Adrenal gland (tissue), 12 donors: ENCODE results near the gene CTNNBIP1. TPM values are rescaled to one million over a fixed set of nuclear protein-coding genes. Genes with fewer than 3 reads are reported as not detected.

Experiments
- DNase-seq, 7 donors: peaks; one replicate each; pipeline ENCODE4 v3.0.0-alpha.2; 2019 to 2020
- H3K27ac ChIP-seq, 5 donors: fragments of 200-600 bp; sonication (generic) in 4 of 5; 1 replicate in 3 of 5; 2 replicates in 2 of 5; pipeline versions ENCODE4 v1.5.1 to v1.8.0; 2016 to 2020; ENCODE audit warnings: mild to moderate bottlenecking in 1 of 5
- H3K27me3 ChIP-seq: fragments of 200-600 bp; 2 replicates; pipeline ENCODE4 v1.8.0; 2021
- H3K36me3 ChIP-seq, 2 donors: fragments of 200-600 bp; replicated peaks in 1 of 2; 1 replicate in 1 of 2; 2 replicates in 1 of 2; pipeline versions ENCODE4 v1.5.1 to v1.8.0; 2018 to 2022
- H3K4me1 ChIP-seq, 2 donors: fragments of 200-600 bp; replicated peaks in 1 of 2; 1 replicate in 1 of 2; 2 replicates in 1 of 2; pipeline versions ENCODE4 v1.5.1 to v1.8.0; 2018 to 2021
- H3K4me3 ChIP-seq, 4 donors: fragments of 200-600 bp; sonication (generic) in 3 of 4; one replicate each; pipeline ENCODE4 v1.5.1; 2016 to 2018
- H3K9me3 ChIP-seq, 3 donors: fragments of 200-600 bp; sonication (generic) in 1 of 3; replicated peaks in 1 of 3; 1 replicate in 2 of 3; 2 replicates in 1 of 3; pipeline versions ENCODE4 v1.5.1 to v1.8.0; 2016 to 2021
- POLR2A ChIP-seq, 2 donors: fragments of 450-650 bp; IDR thresholded peaks; one replicate each; pipeline ENCODE4 v1.6.1; 2017; ENCODE audit warnings: antibody characterized with exemption in 2 of 2, mild to moderate bottlenecking in 2 of 2, moderate library complexity in 1 of 2
- WGBS, 4 donors: extraction: QIAGEN DNeasy Blood & Tissue Kit in 2 of 4; methylation state at CpG; one replicate each; pipeline versions ENCODE4 v1.1.5 to v1.1.7; 2013 to 2017; 5-methylcytosine and 5-hydroxymethylcytosine counted together
- intact Hi-C, 2 donors: fragments of 100-400 bp; cut with DNase I; formaldehyde crosslinking; loops; one replicate each; pipeline versions ENCODE4 v1.14.1 to v1.15.0; 2022 to 2023
- polyA plus RNA-seq, 3 donors: library from polyadenylated mRNA; stranded (reverse); fragments of 200-250 nt in 2 of 3; fragments of 350-450 nt in 1 of 3; fragmentation: Illumina TruSeq in 1 of 3; extraction: RNeasy Lipid Tissue Mini Kit (QIAGEN cat#74804) in 1 of 3; gene quantifications; one replicate each; pipeline ENCODE4 v1.2.3, GENCODE V29; 2013 to 2014
- total RNA-seq, 9 donors: library from RNA; depleted of rRNA in 4 of 9; stranded (reverse); fragments of >200 nt in 4 of 9; fragments of 120-200 nt in 1 of 9; fragmentation: NEBNext Ultra II Directional in 1 of 9; extraction: Animal tissue kit (Norgen Biotek cat#: 25700) in 1 of 9; gene quantifications; one replicate each; pipeline versions ENCODE4 v1.1.0 to v1.2.4, GENCODE V29; 2013 to 2023
- TF ChIP-seq, protein P1 (sequence below), 6 experiments: fragments of 450-650 bp in 4 of 6; fragments of 200-600 bp in 2 of 6; sonication (generic) in 1 of 6; IDR thresholded peaks; 1 replicate in 5 of 6; 2 replicates in 1 of 6; pipeline versions ENCODE4 v1.5.1 to v1.8.0; 2016 to 2021; ENCODE audit warnings: antibody characterized with exemption in 6 of 6, mild to moderate bottlenecking in 2 of 6, moderate library complexity in 1 of 6
- donor health status: healthy with polysubstance abuse.
- donor health status: Bipolar disorder and iron deficiency.
- donor health status: DM: yes; HTN: yes; CAD: no.
- donor health status: DM: no; HTN: no; CAD: no.
- donor health status: DM: no; HTN: no; CAD: no.
- donor health status: DM: yes; HTN: yes; CAD: no.

CTNNBIP1 gene
- total and polyA plus RNA-seq, 12 donors = 6.8 to 26.9 (median 16.0) TPM

- Histone ChIP-seq H3K36me3 (no peaks in the 10 kb centered on the region), H3K27ac (no peak overlapping the region), H3K27me3 (no peaks in the 10 kb centered on the region), H3K4me3 (no peak overlapping the region), H3K4me1 (peaks cover 6 to 8% of the 10 kb centered on the region in 2 donors), H3K9me3 (no peaks in the 10 kb centered on the region)
- intact Hi-C loops = no loop called here
- TF ChIP-seq POLR2A (IDR thresholded peaks at IDR 0.05) = no peak
- TF ChIP-seq, protein P1, sequence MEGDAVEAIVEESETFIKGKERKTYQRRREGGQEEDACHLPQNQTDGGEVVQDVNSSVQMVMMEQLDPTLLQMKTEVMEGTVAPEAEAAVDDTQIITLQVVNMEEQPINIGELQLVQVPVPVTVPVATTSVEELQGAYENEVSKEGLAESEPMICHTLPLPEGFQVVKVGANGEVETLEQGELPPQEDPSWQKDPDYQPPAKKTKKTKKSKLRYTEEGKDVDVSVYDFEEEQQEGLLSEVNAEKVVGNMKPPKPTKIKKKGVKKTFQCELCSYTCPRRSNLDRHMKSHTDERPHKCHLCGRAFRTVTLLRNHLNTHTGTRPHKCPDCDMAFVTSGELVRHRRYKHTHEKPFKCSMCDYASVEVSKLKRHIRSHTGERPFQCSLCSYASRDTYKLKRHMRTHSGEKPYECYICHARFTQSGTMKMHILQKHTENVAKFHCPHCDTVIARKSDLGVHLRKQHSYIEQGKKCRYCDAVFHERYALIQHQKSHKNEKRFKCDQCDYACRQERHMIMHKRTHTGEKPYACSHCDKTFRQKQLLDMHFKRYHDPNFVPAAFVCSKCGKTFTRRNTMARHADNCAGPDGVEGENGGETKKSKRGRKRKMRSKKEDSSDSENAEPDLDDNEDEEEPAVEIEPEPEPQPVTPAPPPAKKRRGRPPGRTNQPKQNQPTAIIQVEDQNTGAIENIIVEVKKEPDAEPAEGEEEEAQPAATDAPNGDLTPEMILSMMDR (IDR thresholded peaks at IDR 0.05) = no peak
- DNase-seq = no peak
- WGBS, 4 donors = 86 to 98% (median 90%) methylated on average over 2 of the region's 2 CpGs
Observed at GRCh38 chr1:9847269-9847668, 62.8 kb downstream of the CTNNBIP1 start.

- Histone ChIP-seq H3K27ac (no peak overlapping the region), H3K36me3 (no peaks in the 10 kb centered on the region), H3K4me1 (peaks cover 6 to 8% of the 10 kb centered on the region in 2 donors), H3K27me3 (no peaks in the 10 kb centered on the region), H3K4me3 (no peak overlapping the region), H3K9me3 (no peaks in the 10 kb centered on the region)
- TF ChIP-seq POLR2A (IDR thresholded peaks at IDR 0.05) = no peak
- TF ChIP-seq, protein P1 (IDR thresholded peaks at IDR 0.05) = no peak
- 75 to 92% (median 88%) methylated on average over 12 to 17 of the region's 17 CpGs for WGBS, 4 donors
- intact Hi-C loops = no loop called here
- no peak for DNase-seq
Observed at GRCh38 chr1:9846611-9847171, 63.4 kb downstream of the CTNNBIP1 start.

GRCh38 chr1:9845914-9846313 lies 64.2 kb downstream of the CTNNBIP1 start:
- Histone ChIP-seq H3K27ac (no peak overlapping the region), H3K27me3 (no peaks in the 10 kb centered on the region), H3K4me1 (peaks cover 6 to 8% of the 10 kb centered on the region in 2 donors), H3K9me3 (no peaks in the 10 kb centered on the region), H3K4me3 (no peak overlapping the region), H3K36me3 (no peaks in the 10 kb centered on the region)
- intact Hi-C loops = no loop called here
- TF ChIP-seq POLR2A (IDR thresholded peaks at IDR 0.05) = no peak
- TF ChIP-seq, protein P1 (IDR thresholded peaks at IDR 0.05) = no peak
- 79 to 87% (median 82%) methylated on average over 9 of the region's 9 CpGs for WGBS, 4 donors
- DNase-seq = no peak

DNA sequence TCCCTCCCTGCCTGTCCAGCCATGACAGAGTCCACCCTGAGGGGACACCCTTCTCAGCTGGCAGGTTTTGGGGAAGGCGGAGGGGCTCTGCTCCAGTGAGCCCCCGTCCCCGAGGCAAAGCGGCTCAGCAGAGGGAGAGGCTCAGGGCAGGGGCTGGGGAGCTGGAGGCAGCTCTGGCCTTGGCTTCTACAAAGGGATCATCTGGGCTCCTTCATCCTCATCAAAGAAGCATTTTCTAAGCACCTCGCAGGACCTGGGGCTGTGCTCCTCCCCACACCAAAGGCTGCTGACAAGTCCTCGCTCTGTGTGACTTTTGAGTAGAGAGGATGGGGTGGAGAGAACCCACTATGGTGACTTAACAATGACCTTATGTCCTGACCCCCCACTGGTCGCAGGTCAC lies 65.3 kb downstream of the CTNNBIP1 start:
- no peaks in the 10 kb centered on the region for H3K27me3 ChIP-seq
- intact Hi-C loops = no loop called here
- no peak overlapping the region for H3K27ac ChIP-seq
- WGBS, 4 donors = 79 to 91% (median 89%) methylated on average over 5 to 7 of the region's 7 CpGs
- peaks cover 6 to 8% of the 10 kb centered on the region in 2 donors for H3K4me1 ChIP-seq
- H3K36me3 ChIP-seq = no peaks in the 10 kb centered on the region
- TF ChIP-seq POLR2A (IDR thresholded peaks at IDR 0.05) = no peak
- TF ChIP-seq, protein P1 (IDR thresholded peaks at IDR 0.05) = no peak
- no peak overlapping the region for H3K4me3 ChIP-seq
- DNase-seq = no peak
- H3K9me3 ChIP-seq = no peaks in the 10 kb centered on the region
